GM19397 (cell line): ENCODE data around the gene NTNG1.
"Not testable (repeated sequence)": the region's sequence is repeated elsewhere in the genome, so short reads cannot be mapped to it uniquely, and the experiment has no call there.

Source experiments
- ATAC-seq: cut with Tn5 transposase; IDR thresholded peaks from one replicate; pipeline ENCODE4 v1.9.1; 2021; ENCODE audit warnings: mild to moderate bottlenecking, moderate library complexity; ENCODE audit not compliant: unreplicated experiment

NTNG1 gene

DNA sequence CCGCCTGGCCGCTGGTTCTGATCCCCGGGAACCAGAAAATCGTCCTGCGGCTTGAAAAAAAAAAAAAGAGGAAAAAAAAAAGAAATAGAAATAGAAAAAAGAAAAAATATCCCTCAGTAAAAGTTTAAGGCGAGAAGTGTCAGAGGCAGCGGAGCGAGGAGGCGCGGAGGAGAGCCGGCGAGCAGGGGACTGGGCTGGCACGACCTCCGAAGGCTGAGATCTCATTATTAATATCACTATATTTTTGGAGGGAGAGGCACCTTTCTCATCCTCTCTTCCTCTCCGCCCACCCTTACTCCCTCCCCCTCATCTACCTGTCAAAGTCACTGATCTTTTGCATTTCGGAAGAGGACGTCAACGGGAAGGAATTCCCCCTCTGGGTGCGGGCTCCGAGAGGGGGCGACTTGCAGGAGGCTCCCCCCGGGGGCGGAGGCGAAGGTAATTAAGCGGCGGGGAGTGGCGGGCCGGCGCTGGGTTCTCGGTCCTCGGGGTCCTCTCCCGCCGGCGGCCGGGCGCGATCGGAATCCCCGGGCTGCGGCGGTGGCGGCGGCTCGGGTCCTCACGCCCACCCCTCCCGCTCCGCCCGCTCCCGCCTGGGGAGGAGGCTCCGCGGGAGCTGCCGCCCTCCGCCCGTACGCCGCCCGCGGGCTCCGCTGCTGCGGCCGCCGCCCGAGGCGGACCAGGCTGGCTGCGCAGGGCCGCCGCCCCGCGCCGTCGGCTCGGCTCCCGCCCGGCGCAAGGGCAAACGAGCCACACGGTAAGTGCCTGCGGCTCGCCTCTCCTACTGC, at the start of gene NTNG1:
Gene NTNG1, plus strand, starts transcription at position 337 of the 788 bp plus-strand sequence.
- ATAC-seq: peak; percentile 53

DNA sequence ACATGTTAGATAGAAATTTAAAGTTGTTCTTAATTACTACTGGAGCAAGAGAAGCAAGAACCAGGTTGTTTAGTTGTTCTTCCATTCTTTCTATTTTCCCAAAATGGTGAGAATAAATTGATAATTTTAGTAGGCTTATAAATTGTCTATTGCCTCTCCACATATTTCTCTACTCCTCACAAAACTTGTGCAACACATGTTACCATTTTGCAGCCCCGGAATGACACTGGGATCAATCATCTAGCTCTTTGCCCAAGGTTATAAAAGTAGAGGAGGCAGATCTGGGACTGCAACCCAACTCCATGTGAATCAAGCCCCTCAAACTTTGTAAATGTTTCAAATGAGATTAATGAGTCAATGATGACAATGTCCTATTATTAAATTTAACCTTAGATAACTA, 49.4 kb upstream of the NTNG1 start:
- no peak for ATAC-seq

DNA sequence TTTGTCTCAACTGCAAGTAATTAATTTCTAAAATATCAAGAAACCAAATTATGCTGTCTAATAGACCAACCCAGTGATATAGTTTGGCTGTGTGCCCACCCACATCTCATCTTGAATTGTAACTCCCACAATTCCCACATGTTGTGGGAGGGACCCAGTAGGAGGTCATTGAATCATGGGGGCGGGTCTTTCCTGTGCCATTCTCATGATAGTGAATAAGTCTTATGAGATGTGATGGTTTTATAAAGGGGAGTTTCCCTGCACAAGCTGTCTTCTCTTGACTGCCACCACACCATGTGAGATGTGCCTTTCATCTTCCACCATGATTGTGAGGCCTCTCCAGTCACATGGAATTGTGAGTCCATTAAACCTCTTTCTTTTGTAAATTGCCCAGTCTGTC, 47.4 kb upstream of the NTNG1 start:
- ATAC-seq: not testable (repeated sequence)

- no peak for ATAC-seq
These were observed 45.2 kb upstream of the NTNG1 start for GRCh38 chr1:107095647-107096046.

DNA sequence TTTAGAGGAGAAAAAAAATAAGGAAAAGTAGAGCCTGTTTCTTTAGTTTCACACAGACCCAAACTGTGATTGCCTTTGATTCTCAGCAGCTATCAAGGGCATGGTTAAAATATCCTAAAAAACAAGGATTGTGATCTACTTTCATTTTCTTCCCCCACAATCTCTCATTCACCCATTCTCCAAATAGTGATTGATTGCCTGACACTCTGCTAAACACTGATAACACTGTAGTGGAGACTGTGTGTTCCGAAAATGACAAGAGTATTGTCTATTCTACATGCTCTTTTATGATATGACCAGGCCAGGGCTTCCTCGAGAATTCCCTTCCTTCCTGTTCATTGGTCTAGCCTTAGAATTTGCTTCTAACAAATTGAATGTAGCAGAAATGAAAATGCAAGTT, 44.1 kb upstream of the NTNG1 start:
- ATAC-seq: no peak

- no peak for ATAC-seq
These were observed 41.9 kb upstream of the NTNG1 start for GRCh38 chr1:107098961-107099360.

DNA sequence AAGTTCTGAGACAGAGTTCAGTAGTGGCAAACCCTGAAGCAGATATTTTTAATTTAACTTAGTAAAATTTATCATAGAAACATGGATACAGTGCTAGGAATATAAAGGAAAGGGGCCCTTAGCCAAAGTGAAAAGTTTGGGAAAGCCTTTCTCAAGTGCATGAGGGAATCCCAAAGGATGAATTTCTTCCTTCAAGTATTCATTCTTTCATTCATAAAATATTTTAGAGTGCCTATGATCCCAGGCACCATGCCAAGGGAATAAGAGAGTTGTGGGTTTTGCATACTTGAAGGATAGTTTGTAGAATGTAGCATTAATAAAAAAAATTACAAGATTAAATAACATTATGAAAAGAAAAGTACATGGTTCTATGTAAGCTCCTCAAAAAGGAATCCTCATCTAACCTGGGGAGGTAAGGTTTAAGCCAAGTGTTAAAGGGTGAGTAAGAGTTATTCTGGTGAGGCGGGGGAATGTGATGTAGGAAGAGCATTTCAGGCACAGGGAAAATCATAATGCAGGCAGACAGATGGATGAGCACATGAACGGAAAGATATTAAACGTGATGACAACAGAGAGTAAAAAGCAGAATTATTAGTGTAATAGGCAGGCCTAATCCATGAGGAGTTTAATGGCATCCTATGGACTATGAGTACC, 40.4 kb upstream of the NTNG1 start:
- ATAC-seq: no peak

DNA sequence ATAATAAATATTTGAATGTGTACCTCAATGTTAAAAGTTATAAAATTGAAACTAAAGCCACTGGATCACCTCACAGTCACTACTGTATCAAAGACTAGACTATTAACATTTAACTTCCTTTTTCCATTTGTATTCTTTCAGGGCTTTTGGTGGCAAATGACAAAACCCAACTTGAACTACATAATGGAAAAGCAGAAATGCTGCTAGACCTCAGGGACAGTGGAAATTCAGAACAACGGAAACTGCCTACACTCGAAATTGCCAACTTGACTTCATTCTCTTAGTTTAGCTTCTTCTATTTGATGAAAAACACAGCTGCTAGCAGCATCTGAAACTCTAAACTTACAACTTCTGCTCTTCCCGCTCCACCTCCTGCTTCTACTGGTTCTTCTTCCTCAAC, 34.9 kb upstream of the NTNG1 start:
- ATAC-seq: no peak

DNA sequence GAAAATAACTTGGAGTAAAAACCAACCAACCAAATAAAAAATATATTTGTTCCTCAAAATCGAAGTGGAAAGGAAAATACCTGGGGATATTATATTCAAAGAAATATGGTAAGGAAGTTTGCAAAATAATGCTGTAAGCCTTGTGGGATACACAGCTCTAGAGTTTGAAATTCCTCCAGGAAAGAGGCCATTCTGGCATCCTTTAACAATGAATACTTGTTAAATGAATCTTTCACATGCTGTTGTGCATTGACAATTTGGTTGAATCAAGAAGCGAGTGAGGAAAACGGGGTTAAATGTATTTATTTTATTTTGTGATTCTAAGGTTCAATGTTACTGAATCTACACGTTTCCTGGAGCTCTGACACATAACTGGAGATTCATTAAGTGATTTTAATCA, 30.5 kb upstream of the NTNG1 start:
- no peak for ATAC-seq

DNA sequence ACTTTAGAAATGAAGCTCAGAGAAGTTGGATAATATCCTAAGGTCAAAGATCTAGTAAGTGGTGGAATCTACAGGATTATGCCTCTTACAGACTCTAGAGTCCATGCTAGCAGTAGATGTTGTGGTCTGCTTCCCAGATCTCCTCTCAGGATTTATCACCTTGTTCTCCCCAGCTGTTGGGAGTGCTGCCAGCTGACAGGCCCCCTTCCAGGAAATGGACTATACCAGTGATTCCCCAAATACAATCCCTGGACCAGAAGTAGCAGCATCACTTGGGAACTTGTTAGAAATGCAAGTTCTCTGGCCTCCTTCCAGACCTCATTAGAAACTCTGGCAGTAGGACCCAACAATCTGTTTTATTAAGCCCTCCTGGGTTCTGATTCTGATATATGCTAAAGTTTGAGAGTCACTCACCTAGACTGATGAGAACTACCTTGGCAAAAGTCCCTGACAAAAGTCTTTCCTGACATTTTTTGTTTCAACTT, 24.5 kb upstream of the NTNG1 start:
- ATAC-seq: no peak

- no peak for ATAC-seq
These were observed 18.6 kb upstream of the NTNG1 start for GRCh38 chr1:107122225-107122624.

DNA sequence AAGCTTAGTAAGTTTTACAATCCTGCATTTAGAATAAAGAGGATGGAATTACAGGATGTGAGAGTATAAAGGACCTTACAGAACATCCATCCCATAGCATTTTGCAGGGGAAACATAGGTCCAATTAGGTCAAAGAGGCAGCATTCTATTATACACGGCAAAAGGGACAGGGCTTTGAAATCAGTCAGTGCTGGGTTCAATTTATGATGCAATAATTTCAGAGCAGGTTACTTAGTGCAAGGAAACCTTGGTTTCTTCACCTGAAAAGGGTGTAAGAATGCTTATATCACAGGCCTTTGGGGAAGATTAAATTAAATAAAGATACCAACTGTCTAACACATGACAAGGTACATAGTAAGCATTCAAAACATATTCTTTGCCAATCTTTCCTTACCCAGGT, 17.1 kb upstream of the NTNG1 start:
- no peak for ATAC-seq

GRCh38 chr1:107124694-107125093, 16.1 kb upstream of the NTNG1 start:
- no peak for ATAC-seq

DNA sequence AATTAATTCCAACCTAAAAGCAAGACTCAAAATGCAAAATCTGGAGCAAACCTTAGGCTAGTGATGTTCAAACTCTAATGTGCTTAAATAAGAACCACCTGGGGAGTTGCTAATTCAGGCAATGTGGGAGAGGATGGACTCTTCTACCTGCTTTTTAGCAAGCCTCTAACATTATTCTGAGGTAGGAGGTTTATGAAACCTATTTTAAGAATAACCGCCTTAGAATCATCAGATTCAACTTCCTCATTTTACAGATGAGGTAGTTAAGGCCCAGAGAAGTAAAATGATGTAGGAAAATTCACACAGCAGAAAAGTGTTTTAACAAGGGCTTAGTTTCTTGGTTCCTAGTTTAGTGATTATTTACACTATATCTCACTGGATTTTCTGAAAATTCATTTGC, 8.6 kb upstream of the NTNG1 start:
- ATAC-seq: no peak

DNA sequence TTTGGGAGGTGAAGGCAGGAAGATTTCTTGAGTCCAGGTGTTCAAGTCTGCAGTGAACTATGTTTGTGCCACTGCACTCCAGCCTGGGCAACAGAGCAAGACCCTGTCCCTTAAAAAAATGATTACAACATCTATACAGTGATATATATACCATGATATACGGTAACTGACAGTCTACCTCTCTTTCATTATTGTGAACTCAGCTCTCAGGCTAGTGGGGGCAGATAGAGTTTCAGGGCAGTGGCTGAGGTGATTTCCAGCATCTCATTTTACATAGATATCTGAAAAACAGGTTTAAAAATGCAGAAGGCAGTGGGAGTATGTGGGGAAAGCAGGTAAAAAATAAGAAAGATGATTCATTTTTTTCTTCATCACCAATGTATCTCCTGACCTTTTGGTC, 8.1 kb upstream of the NTNG1 start:
- ATAC-seq: no peak

DNA sequence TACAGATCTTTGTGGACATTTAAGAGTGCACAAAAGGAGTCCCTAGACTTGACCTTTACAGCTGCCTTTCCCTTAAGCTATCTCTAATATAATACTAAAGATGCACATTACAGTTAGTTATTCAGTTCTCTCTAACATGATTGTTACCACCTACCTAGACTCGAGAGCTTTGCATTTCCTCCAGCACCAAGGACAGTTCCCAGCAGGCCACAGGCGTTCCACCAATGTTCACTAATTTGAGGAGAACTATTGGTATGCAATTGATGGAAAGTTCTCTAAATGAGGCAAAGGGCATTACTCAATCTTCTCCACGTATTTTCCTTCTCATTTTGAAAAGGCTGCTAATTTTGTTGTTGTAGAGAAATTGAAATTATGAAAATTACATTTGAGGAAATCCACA, 5.4 kb upstream of the NTNG1 start:
- ATAC-seq: no peak

DNA sequence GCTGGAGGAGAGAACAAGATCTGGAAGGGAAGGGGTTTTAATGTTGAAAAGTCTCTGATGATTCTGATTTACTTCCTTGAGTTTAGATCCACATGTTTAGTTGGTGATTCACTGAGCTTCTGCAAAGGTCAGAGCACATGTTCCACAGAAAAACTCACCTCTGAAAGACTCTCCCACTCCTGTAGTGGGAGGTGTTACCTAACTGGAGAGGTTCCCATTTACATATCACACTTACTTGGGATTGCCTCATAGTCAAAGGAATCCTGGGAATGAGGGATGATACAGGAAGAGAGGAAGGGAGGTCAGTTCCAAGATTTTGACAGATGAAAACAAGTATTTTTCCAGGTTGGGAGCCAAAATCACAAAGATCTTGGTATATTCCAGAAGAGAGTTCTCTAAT, 2.7 kb upstream of the NTNG1 start:
- ATAC-seq: no peak

GRCh38 chr1:107138767-107139445, 1.9 kb upstream of the NTNG1 start:
- ATAC-seq: no peak

DNA sequence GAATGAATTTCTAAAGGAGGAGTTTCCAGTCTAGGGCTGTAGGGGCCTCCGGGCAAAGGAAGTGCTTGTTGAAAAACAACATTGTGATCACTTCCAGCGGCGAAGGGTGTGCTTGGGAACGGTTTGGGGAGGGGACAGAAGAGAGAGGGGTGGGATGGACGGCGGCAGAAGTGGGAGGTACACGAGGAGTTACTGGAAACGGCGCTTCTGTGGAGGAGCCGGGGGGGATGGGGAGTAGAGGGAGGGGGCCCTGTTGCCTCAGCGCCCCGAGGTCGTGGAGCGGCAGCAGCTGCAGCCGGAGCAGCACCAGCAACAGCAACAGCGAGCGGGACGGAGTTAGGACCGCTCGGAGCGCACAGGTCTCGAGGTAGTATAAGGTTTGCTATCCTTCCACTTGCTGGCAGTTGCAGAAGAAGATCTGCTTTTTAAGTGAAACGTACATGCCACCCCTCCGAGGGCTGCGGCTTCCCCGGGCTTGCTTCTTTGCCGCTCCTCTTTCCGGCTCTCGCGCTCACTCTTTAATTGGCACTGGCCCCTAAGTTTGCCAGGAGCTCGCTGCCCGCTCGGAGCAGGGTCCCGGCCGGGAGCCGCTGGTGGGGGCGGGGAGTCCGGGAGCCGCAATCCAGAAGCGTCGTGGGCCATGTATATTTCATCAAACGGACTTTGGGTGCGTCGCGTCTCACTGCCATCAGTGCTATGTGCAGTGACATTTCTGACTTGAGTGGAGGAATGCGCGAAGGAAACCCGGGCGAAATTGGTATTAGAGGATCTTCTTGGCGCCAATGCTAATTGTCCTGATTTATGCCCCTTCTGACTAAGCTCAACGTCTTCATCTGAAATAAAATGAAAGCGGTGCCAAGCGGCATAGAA, 771 bp upstream of the NTNG1 start:
- ATAC-seq: no peak

DNA sequence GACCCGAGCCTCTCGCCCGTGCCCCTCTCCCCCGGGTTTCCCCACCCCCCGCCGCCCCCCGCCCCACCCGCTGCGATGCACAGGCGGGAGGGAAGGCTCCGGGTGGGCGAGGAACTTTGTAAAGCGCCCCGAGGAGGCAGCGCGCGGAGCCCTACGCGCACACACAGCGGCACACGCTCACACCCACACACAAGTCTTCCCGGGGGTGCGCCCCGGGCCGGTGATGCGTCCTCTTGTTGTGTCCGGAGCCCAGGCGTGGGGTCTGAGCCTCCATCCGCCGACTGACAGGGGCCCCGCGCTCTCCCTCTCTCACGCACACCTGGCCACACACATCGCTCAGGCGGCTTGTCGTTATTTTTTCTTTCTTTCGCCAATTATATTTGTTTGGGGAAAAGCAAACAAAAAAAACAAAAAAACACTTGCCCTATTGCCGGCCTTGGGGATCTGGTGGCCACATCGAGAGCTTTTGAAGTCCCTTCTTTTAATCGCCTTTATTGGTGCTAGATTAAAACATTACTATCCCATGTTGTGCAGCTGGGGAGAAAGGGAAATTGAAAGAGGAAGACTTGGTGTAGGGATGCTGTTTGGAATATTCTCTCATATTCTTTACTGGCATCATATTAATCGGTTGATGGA, 770 bp downstream of the NTNG1 start:
- peak; percentile 34 for ATAC-seq
